GM18867 (cell line): ENCODE results near the gene PPTC7.
"Not testable (repeated sequence)": the region's sequence is repeated elsewhere in the genome, so short reads cannot be mapped to it uniquely, and the experiment has no call there.

Experiments used
- ATAC-seq: cut with Tn5 transposase; IDR thresholded peaks from one replicate; pipeline ENCODE4 v1.9.1; 2021; ENCODE audit warnings: mild to moderate bottlenecking, moderate library complexity; ENCODE audit not compliant: unreplicated experiment

The PPTC7 gene

GRCh38 chr12:110537605-110538409, 45.3 kb downstream of the PPTC7 start:
- ATAC-seq = no peak

GRCh38 chr12:110536834-110537604, 46.1 kb downstream of the PPTC7 start:
- no peak for ATAC-seq

GRCh38 chr12:110534811-110535210, 48.3 kb downstream of the PPTC7 start:
- no peak for ATAC-seq

- ATAC-seq = no peak
Measured at GRCh38 chr12:110533607-110534006, 49.5 kb downstream of the PPTC7 start.

GRCh38 chr12:110532644-110533043, 50.5 kb downstream of the PPTC7 start:
- ATAC-seq = no peak

- ATAC-seq = peak; percentile 85
Measured at GRCh38 chr12:110531741-110532333, 51.3 kb downstream of the PPTC7 start.

- no peak for ATAC-seq
Measured at GRCh38 chr12:110530511-110530910, 52.6 kb downstream of the PPTC7 start.

GRCh38 chr12:110528277-110528839, 54.8 kb downstream of the PPTC7 start:
- no peak for ATAC-seq

- not testable (repeated sequence) for ATAC-seq
Measured at GRCh38 chr12:110520876-110521712, 62.0 kb downstream of the PPTC7 start.

GRCh38 chr12:110518014-110518413, 65.1 kb downstream of the PPTC7 start:
- ATAC-seq = not testable (repeated sequence)

- ATAC-seq = no peak
Measured at GRCh38 chr12:110516995-110517394, 66.1 kb downstream of the PPTC7 start.

GRCh38 chr12:110514363-110514762, 68.8 kb downstream of the PPTC7 start:
- ATAC-seq = no peak

- no peak for ATAC-seq
Measured at GRCh38 chr12:110513842-110514241, 69.3 kb downstream of the PPTC7 start.

GRCh38 chr12:110508071-110508586, 75.0 kb downstream of the PPTC7 start:
- ATAC-seq = no peak

- ATAC-seq = no peak
Measured at GRCh38 chr12:110505332-110505731, 77.8 kb downstream of the PPTC7 start.

- ATAC-seq = no peak
Measured at GRCh38 chr12:110503432-110503831, 79.7 kb downstream of the PPTC7 start.

- ATAC-seq = peak; percentile 93
Measured at GRCh38 chr12:110501752-110502738, 81.1 kb downstream of the PPTC7 start, which contains the start of the genes RAD9B and VPS29. Gene RAD9B (plus strand): TSS chr12:110502331. CDS start chr12:110502338, 7 bp downstream. Gene VPS29 (minus strand): TSS chr12:110502111. CDS start chr12:110502051, 60 bp downstream.

GRCh38 chr12:110501399-110501751, 81.7 kb downstream of the PPTC7 start:
- ATAC-seq = peak; percentile 18
